Measurements from ENCODE around the gene PLEKHG5. TPM values are rescaled to one million over a fixed set of nuclear protein-coding genes. Genes with fewer than 3 reads are reported as not detected.
A peak's percentile ranks its signal among the peaks of the same experiment; 100 is the strongest.

Gene PLEKHG5
- polyA plus RNA-seq, 3 donors from 2014 or later = 0.08 TPM; not detected in 2

DNA sequence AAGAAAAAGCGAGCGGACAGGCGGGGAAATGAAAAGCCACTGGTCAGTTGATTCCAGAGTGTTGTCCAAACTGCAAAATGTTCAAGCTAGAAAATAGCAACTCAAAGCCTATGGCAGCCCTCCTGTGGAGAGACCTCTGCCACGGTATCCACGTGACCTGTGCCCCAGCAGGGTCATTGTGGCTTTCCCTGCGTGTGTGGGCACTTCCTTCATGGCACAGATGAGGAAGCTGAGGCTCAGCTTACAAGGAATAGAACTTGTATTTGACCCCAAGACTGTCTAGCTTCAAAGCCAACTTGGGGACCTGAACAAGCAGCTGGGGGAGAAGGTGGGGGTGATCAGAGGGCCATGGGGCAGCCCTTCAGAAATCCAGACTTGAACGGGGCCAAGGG lies 15.6 kb upstream of the PLEKHG5 start:
- peak overlapping the region in 1 of 6 donors; percentile 87 for H3K27ac Mint-ChIP-seq
- no peak overlapping the region for H3K4me3 Mint-ChIP-seq
- H3K4me1 Mint-ChIP-seq = no peaks in the 10 kb centered on the region
- peaks cover 0 to 3% (median 0%) of the 10 kb centered on the region in 3 donors for H3K27me3 Mint-ChIP-seq (ENCODE audit: low read depth in 3 of 3)
- DNase-seq = no peak
- H3K36me3 Mint-ChIP-seq = no peaks in the 10 kb centered on the region
- H3K9me3 Mint-ChIP-seq = no peaks in the 10 kb centered on the region

DNA sequence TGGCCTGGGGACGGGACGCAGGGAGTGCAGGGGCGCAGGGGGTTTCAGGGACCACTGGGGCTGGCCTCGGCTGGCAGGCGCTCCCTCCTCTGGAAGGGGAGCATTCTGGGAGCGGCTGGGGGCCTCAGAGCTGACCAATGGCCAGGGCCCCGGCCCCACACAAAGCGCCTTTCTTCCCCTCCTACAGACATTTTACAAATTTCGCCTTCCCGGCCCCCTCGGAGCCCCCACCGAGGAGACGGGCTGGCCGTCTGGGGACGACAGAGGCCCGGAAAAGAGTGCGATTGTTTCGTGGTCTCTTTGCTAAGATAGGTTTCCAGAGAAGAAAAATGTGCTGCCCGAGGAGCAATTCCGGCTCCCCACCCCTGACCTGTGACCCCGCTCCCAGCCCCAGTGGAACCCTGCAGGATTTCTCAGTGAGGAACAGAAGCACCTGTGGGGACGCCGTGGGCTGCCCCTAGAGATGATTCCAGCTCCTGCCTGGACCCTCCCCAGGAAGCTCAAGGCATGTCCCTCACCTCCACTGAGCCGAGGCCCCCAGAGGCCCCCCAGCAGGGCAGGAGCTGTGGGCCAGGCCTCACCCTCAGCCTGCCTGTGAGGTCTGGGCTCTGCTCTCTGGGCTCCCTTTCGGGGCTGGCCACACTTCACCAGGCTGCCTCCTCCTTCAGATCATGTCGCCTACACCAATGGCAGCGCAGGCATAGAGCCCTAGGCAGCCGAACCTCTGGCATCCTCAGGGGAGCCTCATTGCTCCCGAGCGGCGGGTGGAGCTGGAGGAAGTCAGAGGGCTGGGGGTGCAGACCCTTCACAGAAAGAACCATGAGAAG lies 15.0 kb upstream of the PLEKHG5 start:
- H3K4me3 Mint-ChIP-seq = no peak overlapping the region
- no peak for DNase-seq
- H3K27me3 Mint-ChIP-seq (ENCODE audit: low read depth in 3 of 3) = peaks cover 0 to 3% (median 0%) of the 10 kb centered on the region in 3 donors
- H3K4me1 Mint-ChIP-seq = no peaks in the 10 kb centered on the region
- H3K27ac Mint-ChIP-seq = peak overlapping the region in 1 of 6 donors; percentile 87
- H3K36me3 Mint-ChIP-seq = no peaks in the 10 kb centered on the region
- no peaks in the 10 kb centered on the region for H3K9me3 Mint-ChIP-seq

DNA sequence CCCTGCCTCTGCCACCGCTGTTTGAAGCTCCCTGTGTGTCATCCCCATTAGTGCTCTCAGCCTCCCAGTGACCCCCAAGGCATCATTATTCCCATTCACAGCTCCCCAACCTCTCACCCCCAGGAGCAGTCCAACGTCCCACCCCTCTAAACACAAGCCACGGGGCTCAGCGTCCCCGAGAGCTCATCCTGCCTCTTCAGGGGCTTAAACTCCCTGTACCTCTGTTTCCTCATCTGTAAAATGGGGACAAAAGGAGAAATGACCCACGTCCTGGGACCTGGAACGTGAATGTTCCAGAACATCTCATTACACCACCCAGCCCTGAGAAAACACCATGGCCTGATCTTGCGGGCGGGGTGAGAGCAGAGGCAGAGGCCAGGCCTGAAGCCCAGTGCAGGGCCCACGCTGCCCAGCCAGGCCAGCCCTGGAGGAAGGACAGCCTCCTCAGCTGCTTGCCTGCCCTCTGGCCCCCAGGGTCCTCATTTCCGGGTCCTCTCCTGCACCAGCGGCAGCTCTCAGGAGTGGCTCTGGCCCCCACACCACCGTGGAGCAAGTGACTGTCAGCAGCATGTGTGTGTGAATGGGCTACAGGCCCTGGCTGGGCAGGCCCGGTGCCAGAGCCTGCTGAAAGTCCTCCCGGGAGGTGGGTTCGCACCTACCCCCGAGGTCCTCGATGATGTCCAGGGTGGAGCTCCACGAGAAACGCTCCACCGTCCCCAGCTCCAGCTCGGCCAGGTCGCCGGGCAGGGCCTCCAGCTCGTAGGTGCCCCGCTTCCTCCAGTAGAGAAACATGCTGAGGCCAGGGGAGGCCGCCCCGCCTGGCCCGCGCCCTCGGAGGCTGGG lies 14.1 kb upstream of the PLEKHG5 start:
- Mint-ChIP-seq H3K4me1 (no peaks in the 10 kb centered on the region), H3K36me3 (no peaks in the 10 kb centered on the region), H3K27ac (no peak overlapping the region), H3K9me3 (no peaks in the 10 kb centered on the region), H3K4me3 (no peak overlapping the region), H3K27me3 (ENCODE audit: low read depth in 3 of 3) (peaks cover 0 to 6% (median under 1%) of the 10 kb centered on the region in 3 donors)
- no peak for DNase-seq

DNA sequence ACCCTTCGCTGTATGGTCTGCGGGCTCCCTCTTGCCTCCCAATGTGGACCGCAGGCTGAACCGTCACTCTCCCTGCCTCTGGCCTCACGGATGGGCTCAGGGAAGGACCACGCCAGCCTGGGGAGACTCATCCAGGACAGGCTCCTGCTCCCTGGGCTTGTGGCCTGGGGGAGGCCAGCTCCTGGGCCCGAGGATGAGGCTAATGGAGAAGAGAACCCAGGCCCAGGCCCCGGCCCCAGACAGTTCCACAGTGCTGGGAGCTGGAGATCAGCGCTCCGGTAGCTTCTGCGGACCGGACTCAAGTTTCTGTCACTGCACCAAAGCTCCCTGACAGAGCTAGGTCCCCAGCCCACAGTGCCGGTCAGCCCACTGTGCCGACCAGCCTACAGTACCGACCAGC lies 13.4 kb upstream of the PLEKHG5 start:
- Mint-ChIP-seq H3K27ac (no peak overlapping the region), H3K36me3 (no peaks in the 10 kb centered on the region), H3K4me1 (no peaks in the 10 kb centered on the region), H3K9me3 (no peaks in the 10 kb centered on the region), H3K27me3 (ENCODE audit: low read depth in 3 of 3) (peaks cover 0 to 6% (median 5%) of the 10 kb centered on the region in 3 donors), H3K4me3 (no peak overlapping the region)
- no peak for DNase-seq

DNA sequence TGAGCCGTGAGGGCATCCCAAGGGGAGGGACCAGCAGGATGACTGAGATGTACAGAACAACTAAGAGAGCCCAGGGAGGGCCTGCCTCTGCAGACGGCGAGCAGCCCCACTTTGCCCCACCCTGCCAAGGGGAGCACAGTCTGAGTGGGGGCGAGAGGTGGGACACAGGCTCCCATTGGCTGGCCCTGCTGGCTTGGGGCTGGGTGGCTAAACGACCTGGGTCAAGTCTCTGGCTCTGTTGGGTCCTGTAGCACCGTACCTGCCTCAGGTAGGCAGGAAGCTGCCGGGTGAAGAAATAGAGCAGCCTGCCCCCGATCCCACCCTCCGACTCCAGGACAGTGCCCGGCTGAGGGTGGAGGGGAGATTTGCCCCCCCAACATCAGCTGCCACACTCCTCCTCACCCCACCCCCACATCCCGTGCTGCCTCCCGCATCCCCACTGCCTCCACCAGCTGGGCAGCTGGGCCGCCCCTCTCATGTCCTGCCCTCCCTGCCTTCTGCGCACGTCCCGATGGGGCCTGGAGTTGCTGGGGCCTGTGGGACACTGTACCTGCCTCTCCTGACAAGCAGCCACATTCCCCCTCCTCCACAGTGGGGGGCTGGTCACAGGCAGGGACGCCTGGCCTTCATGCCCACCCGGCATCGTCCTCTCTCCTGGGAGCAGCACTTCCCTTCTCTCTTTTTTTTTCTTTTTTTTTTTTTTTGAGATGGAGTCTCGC lies 12.6 kb upstream of the PLEKHG5 start:
- Mint-ChIP-seq H3K27me3 (ENCODE audit: low read depth in 3 of 3) (peaks cover 0 to 6% (median 5%) of the 10 kb centered on the region in 3 donors), H3K9me3 (no peaks in the 10 kb centered on the region), H3K36me3 (no peaks in the 10 kb centered on the region), H3K27ac (no peak overlapping the region), H3K4me1 (no peaks in the 10 kb centered on the region), H3K4me3 (no peak overlapping the region)
- no peak for DNase-seq

DNA sequence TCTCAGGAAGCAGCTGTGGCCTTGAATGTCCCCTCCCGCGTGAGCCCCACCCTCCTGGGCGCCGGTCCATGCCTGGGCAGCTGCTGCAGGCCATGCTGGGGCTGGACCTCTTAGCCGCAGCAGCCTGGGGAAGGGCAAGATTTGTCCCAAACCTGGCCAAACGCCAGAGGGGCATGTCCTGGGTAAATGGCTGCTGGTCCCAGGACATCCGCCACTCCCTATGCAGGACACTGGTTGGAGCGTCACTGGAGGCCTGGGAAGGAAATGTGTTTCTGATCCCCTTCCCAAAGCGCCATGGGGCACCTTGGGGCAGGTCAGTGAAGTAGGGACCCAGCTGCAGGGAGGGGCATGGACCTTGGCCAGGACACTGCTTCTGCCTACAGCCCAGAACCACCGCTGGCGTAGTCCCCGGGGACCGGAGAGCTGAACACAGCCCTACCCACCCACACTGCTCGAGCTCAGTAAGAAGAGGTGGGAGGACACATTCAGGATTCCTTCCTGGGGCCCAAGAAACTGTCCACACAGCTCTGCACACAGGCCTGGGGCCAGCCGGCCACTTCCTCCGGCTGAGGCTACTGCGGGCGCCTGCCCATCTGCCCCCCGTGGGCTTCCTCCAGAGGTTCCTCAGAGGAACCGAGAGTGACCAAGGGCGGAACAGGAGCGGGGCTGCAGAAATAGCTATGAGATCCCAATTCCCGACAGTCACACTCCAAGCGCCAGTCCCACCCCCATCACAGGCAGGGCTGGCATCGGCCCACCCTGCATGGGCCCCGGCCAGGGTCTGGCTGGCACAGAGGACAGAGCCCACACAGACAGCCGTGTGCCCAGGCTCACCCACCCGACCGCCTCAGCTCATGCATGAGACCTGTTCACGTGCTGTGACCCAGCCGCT lies 10.8 kb upstream of the PLEKHG5 start:
- H3K27ac Mint-ChIP-seq = no peak overlapping the region
- no peak for DNase-seq

DNA sequence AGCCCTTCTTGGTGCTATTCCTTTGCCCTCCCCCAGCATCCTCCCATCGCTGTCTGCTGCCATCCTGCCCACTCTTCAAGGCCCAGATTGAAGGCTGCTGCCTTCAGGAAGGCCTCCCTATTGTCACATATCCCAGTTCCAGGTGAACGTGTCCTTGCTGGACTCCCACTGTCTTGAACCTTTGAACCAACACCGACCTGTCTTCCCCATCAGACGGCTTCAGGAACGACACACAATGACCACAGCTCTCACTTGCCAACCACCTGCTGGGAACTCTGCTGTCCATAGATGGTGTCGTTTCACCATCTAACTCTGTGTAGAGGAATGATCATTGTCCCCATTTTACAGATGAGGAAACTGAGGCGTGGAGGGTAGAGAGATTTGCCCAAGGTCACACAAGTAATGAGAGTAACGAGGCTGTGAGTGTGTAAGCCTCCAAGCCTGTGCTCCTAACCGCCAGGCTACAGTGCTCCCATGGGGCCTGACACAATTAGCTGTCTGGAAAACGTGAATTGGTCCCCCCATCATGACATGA lies 9.9 kb upstream of the PLEKHG5 start:
- Mint-ChIP-seq H3K9me3 (no peaks in the 10 kb centered on the region), H3K4me1 (peaks cover 4 to 8% of the 10 kb centered on the region in 2 donors), H3K4me3 (peak overlapping the region in 1 of 5 donors; percentile 27), H3K36me3 (no peaks in the 10 kb centered on the region), H3K27me3 (ENCODE audit: low read depth in 3 of 3) (peaks cover 3 to 9% (median 8%) of the 10 kb centered on the region in 3 donors), H3K27ac (no peak overlapping the region)
- DNase-seq = no peak

More for the DNA sequence above, 10.8 kb upstream of the PLEKHG5 start:
- no peak overlapping the region for H3K4me3 Mint-ChIP-seq
- H3K36me3 Mint-ChIP-seq = no peaks in the 10 kb centered on the region
- H3K9me3 Mint-ChIP-seq = no peaks in the 10 kb centered on the region
- H3K27me3 Mint-ChIP-seq (ENCODE audit: low read depth in 3 of 3) = peaks cover 3 to 9% (median 8%) of the 10 kb centered on the region in 3 donors
- H3K4me1 Mint-ChIP-seq = peaks cover 4 to 8% of the 10 kb centered on the region in 2 donors

DNA sequence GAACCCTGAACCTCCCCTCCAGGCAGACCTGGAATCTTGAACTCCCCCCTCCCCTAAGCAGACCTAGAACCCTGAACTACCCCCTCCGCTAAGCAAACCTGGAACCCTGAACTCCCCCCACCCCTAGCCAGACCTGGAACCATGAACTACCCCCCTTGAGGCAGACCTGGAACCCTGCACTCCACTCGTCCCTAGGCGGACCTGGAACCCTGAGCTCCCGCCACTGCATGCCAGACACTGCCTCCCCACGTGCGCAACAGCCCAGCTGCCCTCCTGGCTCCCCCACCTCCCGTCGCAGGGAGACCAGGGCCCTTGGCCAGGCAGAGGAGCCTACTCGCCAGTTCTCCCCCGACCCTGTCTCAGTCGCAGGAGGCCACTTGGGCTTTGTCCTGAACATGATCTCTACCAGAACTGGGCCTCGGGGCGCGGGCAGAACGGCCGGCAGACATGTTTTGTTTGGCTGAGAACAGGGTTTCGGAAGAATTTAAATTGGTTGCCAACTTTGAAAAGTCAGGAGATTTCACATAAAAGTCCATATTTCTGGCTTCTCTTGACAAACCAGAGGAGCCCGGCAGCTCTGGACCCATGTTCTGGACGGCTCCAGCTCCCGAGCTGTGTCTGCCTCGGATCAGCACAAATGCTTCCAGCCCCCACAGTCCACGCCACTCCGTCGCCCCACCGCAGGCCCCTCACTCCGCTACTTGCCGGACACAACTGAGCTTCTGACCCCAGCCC lies 9.2 kb upstream of the PLEKHG5 start:
- H3K4me3 Mint-ChIP-seq = no peak overlapping the region
- DNase-seq = no peak
- peaks cover 4 to 8% of the 10 kb centered on the region in 2 donors for H3K4me1 Mint-ChIP-seq
- H3K9me3 Mint-ChIP-seq = no peaks in the 10 kb centered on the region
- H3K27me3 Mint-ChIP-seq (ENCODE audit: low read depth in 3 of 3) = peaks cover 3 to 9% (median 8%) of the 10 kb centered on the region in 3 donors
- no peaks in the 10 kb centered on the region for H3K36me3 Mint-ChIP-seq
- H3K27ac Mint-ChIP-seq = no peak overlapping the region

DNA sequence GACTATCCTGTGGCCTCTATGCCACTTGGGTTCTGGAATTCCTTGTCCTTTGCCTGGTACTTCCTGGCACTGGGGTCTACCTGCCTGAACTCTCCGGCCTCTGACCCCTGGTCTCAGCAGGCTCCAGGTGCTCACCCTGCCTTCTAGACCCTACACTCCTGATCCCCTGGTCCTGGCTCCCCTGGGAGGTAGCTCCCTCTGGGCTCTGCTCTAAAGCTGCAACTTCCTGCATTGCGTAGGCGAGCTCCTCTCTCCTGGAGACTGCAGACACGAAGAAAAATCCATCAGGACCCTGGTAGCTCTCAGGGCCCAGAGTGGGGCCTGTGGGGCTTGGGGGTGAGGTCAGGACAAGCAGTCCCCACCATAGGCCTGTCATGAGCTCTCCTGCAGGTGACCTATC lies 7.8 kb upstream of the PLEKHG5 start:
- Mint-ChIP-seq H3K27ac (no peak overlapping the region), H3K4me1 (peaks cover 6 to 8% of the 10 kb centered on the region in 2 donors), H3K36me3 (no peaks in the 10 kb centered on the region), H3K27me3 (ENCODE audit: low read depth in 3 of 3) (peaks cover 3 to 11% (median 9%) of the 10 kb centered on the region in 3 donors), H3K4me3 (peak overlapping the region in 3 of 5 donors; percentile 27 to 56 (median 55)), H3K9me3 (no peaks in the 10 kb centered on the region)
- no peak for DNase-seq

DNA sequence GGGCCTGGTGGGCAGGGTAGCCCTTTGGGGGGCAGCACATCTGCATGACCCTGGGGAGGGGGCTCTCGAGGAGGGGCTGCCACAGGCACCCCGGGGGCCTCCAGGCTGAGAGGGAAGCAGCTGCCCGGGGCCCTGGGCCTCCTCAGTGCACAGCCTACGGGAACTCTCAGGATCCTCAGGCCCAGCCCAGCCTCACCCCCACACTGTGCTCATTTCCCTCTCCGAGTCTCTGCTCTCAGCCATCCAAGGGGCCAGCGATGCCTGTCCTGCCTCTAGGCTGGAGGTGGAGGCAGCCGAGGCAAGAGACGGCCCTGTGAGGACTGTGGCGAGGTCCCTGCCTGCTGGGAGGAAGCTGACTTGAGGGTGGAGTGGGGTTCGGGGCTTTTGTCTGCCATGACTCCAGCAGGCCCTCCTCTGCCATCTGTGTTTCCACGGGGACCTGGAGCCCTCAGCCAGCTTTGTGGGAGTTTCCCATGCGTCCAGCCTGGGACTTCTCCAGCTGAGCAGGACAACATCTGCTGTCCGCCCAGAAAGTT lies 7.2 kb upstream of the PLEKHG5 start:
- no peaks in the 10 kb centered on the region for H3K9me3 Mint-ChIP-seq
- peak overlapping the region in 2 of 5 donors; percentile 27 to 56 for H3K4me3 Mint-ChIP-seq
- H3K36me3 Mint-ChIP-seq = no peaks in the 10 kb centered on the region
- DNase-seq = no peak
- peaks cover 6 to 8% of the 10 kb centered on the region in 2 donors for H3K4me1 Mint-ChIP-seq
- H3K27me3 Mint-ChIP-seq (ENCODE audit: low read depth in 3 of 3) = peaks cover 3 to 11% (median 9%) of the 10 kb centered on the region in 3 donors
- H3K27ac Mint-ChIP-seq = no peak overlapping the region

DNA sequence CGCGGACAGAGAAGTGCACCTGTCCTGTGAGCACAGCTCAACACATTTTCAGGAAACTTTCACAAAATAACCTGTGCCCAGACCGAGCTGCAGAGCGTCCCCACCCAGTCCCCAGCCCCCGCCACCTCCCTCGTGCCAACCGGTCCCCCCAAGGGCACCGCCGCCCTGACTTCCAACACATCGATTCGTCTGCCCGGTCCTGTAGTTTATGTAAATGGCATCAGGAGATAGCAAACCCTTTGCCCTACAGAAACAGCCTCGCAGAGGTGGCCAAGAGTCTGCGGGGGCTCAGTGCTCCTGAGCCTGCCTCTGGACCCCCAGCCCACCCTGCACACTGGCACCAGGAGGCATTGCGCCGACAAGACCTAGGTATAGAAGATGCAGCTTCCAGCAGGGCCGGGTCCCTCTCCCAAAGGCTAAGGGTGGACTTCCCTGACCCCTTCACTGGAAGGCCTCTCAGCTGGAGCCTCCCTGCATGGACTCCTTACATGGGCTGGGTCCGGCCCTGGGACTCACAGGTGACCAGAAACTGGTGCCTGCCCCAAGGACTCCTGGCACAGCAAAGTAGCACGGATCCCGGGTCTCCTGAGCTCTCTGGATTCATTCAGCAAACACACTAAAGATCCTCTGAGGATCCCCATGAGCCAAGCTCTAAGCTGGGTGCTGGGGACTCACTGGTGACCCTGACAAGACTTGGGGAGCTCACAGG lies 6.6 kb upstream of the PLEKHG5 start:
- peaks cover 6 to 8% of the 10 kb centered on the region in 2 donors for H3K4me1 Mint-ChIP-seq

More for the DNA sequence above, 6.6 kb upstream of the PLEKHG5 start:
- Mint-ChIP-seq H3K9me3 (no peaks in the 10 kb centered on the region), H3K36me3 (no peaks in the 10 kb centered on the region), H3K27ac (peak overlapping the region in 1 of 6 donors; percentile 30), H3K4me3 (peak overlapping the region; percentile 62 to 74 (median 71)), H3K27me3 (ENCODE audit: low read depth in 3 of 3) (peaks cover 3 to 11% (median 9%) of the 10 kb centered on the region in 3 donors)
- no peak for DNase-seq
